Measurements from ENCODE around the gene CAMK2A.

- TF ChIP-seq EZH2phosphoT487 (conservative IDR thresholded peaks at IDR 0.05; ENCODE audit: low read length) (no peak), CTCF (IDR thresholded peaks at IDR 0.05; ENCODE audit: insufficient read depth, low read length, poor library complexity, severe bottlenecking) (no peak)
Measured at GRCh38 chr5:150338546-150338945, 49.0 kb upstream of the CAMK2A start.
